GM10266 (cell line): ENCODE data around the gene NCS1.

Source experiments
- DNase-seq: peaks from one replicate; pipeline ENCODE4 v3.0.0; 2012; ENCODE audit errors: extremely low spot score
- TF ChIP-seq, protein P1 (sequence below): IDR thresholded peaks from 2 replicates; pipeline ENCODE4 v1.5.1; 2012; ENCODE audit warnings: mild to moderate bottlenecking, low read depth; ENCODE audit not compliant: control insufficient read depth, insufficient read depth; ENCODE audit errors: missing control alignments

The NCS1 gene

DNA sequence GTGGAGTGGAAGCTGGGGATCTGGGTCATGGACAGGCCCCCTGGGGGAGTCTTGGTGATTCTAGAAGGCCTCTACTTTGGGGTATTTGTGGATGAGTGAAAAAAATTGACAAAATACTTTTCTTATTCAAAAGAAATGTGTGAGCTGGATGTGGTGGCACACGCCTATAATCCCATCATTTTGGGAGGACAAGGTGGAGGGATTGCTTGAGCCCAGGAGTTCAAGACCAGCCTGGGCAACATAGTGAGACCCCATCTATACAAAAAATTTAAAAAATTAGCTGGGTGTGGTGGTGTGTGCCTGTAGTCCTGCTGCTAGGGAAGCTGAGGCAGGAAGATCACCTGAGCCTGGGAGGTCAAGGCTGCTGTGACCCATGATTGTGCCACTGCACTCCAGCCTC, 6.6 kb upstream of the NCS1 start:
- TF ChIP-seq, protein P1, sequence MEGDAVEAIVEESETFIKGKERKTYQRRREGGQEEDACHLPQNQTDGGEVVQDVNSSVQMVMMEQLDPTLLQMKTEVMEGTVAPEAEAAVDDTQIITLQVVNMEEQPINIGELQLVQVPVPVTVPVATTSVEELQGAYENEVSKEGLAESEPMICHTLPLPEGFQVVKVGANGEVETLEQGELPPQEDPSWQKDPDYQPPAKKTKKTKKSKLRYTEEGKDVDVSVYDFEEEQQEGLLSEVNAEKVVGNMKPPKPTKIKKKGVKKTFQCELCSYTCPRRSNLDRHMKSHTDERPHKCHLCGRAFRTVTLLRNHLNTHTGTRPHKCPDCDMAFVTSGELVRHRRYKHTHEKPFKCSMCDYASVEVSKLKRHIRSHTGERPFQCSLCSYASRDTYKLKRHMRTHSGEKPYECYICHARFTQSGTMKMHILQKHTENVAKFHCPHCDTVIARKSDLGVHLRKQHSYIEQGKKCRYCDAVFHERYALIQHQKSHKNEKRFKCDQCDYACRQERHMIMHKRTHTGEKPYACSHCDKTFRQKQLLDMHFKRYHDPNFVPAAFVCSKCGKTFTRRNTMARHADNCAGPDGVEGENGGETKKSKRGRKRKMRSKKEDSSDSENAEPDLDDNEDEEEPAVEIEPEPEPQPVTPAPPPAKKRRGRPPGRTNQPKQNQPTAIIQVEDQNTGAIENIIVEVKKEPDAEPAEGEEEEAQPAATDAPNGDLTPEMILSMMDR, result no peak
- no peak for DNase-seq

DNA sequence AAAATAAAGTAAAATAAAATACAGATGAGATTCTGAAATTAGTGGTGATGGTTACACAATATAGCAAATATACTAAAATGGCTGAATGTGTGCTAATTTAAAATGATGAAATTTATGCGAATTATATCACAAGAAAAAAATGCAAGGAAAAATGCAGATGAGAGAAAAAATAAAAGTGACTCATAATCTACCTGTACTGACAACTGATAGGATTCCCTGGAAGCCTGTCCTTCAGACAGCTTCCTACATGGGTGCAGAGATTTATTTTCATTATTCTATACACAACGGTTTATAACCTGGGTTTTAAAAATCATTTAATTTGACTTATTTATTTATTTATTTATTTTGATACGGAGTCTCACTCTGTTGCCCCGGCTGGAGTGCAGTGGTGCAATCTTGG, 5.8 kb upstream of the NCS1 start:
- DNase-seq, result no peak
- TF ChIP-seq, protein P1, result no peak

DNA sequence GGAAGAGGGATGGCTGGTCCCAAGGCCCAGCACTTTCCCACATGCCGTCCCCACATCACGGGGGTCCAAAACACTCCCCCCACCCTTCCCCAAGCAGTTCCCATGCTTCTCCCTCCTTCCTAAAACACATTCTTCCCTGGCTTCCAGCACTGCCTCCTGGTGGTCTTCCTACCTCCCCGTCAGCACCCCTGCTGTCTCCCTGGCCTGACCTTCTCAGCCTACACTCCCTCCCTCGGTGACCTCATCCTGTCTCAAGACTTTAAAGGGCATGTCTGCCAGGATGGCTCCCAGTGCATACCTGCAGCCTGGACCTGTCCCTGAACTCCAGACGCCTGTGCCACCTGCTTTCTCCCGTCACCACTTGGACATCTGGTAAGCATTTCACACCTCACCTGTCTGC, 4.3 kb upstream of the NCS1 start:
- DNase-seq, result no peak
- TF ChIP-seq, protein P1, result no peak

DNA sequence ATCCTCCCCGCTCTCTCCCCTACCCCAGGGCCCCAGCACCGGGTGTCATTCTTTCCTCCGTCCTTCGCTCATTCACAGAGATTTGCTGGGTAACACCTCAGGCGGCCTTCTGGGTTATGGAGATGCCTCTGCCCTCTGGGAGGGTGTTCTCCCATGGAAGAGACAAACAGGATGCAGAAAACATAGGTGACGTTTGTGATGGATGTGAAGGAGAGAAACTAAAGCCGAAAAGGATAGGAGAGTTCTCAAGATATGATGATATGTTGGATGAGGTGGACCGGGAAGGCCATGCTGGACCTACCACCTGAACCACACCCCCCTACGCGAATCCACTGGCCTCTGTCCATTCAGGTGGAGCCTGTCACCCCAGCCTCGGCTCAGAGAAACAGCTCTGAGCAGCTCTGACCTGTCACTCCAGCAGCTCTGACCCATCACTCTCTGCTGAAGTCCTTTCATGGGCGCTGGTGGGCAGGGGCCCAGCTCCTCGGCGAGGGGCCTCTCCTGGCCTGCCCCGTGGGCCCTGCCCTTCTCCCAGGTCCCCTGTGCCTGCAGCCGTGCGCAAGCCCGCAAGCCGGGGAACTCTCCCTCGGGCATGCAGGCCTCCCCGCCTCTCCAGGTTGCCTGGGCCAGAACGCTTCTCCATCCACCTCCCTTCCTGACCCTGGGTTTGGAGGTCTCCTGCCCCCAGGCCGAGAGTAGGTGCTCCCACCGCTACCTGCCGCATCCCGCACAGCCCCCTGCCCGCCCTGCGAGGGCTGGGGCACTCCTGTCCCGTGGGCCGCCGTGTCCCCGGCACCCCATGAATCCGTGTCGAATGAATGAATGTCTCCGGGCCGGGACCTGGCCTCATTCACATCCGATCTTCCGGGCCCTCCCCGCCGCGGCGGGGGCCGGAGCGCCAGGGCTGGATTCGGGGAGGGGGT, 717 bp upstream of the NCS1 start:
- TF ChIP-seq, protein P1, result no peak
- peak; percentile 60 for DNase-seq

DNA sequence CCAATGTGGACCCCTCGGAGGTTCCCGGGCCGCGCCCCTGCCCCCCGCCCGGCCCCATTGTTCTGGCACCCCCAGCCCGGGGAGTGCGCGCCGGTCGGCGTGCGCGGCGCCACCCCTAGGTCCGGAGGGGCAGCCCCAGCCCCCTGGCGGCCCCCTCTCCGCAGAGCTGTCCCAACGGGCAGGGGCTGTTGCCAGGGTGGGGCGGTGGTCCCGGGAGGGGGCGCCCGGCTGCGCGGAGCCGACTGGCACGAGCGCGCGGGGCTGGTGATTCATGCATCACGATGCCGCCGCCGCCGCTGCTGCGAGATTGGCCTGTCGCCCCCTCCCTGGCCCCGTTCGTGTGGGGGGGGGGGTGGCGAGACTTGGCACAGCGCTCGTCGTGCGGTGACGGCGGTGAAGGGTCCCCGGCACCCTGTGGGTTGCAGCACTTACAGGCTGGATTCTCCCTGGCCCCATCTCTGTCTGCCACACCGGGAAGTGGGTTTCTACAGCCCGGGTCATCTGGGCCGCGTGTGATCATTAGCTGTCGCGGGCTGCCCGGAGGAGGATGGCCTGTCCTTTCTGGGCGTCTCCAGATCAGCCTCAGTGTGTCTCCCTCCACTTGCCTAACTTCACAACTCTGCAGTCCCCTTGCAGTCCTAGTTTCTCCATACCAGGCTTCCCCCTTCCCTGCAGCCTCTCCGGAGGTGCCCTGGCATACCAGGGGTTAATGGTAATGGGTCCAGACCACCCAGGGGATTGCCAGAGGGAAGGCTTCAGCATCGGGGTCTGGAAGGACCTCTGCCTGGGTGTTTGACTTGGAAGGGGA, 858 bp downstream of the NCS1 start:
- TF ChIP-seq, protein P1, result no peak
- DNase-seq, result peak; percentile 42

DNA sequence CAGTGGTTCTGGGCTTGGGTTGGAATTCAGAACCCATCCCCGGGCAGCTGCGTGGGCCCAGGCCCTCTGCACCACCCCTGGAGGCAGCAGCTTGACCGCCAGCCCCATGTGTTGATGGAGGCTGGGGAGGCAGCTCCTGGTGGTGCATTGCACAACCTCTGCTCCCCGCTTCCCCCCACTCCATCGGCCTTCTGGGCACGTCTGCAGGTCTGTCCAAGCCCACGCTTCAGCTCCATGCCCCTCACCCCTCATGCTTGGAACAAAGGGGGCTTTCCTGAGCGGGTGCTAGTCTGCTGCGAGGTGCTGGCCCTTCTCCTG, 1.4 kb downstream of the NCS1 start:
- TF ChIP-seq, protein P1, result no peak
- DNase-seq, result peak; percentile 12

DNA sequence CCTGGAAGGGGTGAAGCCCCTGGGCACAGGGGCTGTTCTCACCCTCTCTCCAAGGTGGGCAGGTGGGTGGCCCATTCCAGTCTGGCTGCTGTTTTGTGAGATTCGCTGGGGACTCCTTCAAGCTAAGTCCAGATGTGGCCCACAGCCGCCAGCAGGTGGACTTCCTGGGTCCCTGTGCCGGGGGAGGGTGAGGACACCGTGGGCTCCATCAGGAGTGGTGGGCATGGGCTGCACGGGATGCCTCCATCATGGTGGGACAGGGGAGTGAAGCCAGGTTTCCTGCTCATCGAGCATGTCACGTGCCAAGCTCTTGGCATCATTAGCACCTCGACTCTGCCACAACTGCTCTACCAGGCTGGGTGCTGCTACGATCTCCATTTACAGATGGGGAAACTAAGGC, 1.8 kb downstream of the NCS1 start:
- TF ChIP-seq, protein P1, result no peak

More for the DNA sequence above, 1.8 kb downstream of the NCS1 start:
- peak; percentile 34 for DNase-seq
